A549 treated with DMSO at 1 μM for 4 hours (cell line): ENCODE data around the gene GTF2H2C. TPM values are rescaled to one million over a fixed set of nuclear protein-coding genes. Genes with fewer than 3 reads are reported as not detected.

ENCODE experiments used
- total RNA-seq: library from RNA; stranded (reverse); fragments of 200-300 nt; extraction: Qiagen RNA extraction; gene quantifications from 5 replicates; pipeline ENCODE4 v1.2.3, GENCODE V29; 2022; ENCODE audit warnings: low read depth

The GTF2H2C gene
- 34.5 to 40.3 TPM (median 37.6 TPM) in 5 replicates for total RNA-seq

GRCh38 chr5:69559908-69560330, at the start of gene GTF2H2C:
Gene GTF2H2C (plus strand): TSS chr5:69560191. CDS start chr5:69565133, 4,942 bp downstream.

Other genes starting within 250 kb of the GTF2H2C start
- 2.3 to 4.2 TPM (median 4.1 TPM) in 5 replicates for gene CCDC125, start 227.4 kb upstream of the GTF2H2C start, total RNA-seq
- 33.7 to 60.6 TPM (median 53.2 TPM) in 5 replicates for gene AK6, start 190.7 kb upstream of the GTF2H2C start, total RNA-seq
- gene TAF9, start 190.7 kb upstream of the GTF2H2C start, total RNA-seq, result 123 to 139 TPM (median 134 TPM) in 5 replicates
- 13.0 to 16.8 TPM (median 15.8 TPM) in 5 replicates for gene RAD17, start 190.4 kb upstream of the GTF2H2C start, total RNA-seq
- gene MARVELD2, start 145.1 kb upstream of the GTF2H2C start, total RNA-seq, result 2.6 to 3.5 TPM (median 2.8 TPM) in 5 replicates
- gene OCLN, start 67.4 kb upstream of the GTF2H2C start, total RNA-seq, result 11.7 to 16.0 TPM (median 12.9 TPM) in 5 replicates